SK-N-SH (cell line): ENCODE results near the gene CHRNE. TPM values are rescaled to one million over a fixed set of nuclear protein-coding genes. Genes with fewer than 3 reads are reported as not detected.

Experiments used
- CTCF ChIA-PET: fragments of 300-600, 350-600 bp; formaldehyde crosslinking; extraction: SDS; loops from one replicate; lab custom pipeline; 2021; lab: Yijun Ruan, JAX
- POLR2A ChIA-PET: fragments of 350-600 bp; sonication (Branson Sonifier 250); formaldehyde crosslinking; extraction: SDS; loops from one replicate; lab custom pipeline; 2020; ENCODE audit warnings: antibody characterized with exemption, inconsistent platforms; lab: Yijun Ruan, JAX
- DNase-seq: peaks from one replicate; pipeline ENCODE4 v3.0.0; 2012
- H2AFZ ChIP-seq: fragments of 200-600 bp; sonication (generic); 2 replicates; pipeline ENCODE4 v1.8.1; 2016; ENCODE audit warnings: antibody characterized with exemption, mild to moderate bottlenecking, low read depth
- H3F3A ChIP-seq: fragments of 200-600 bp; sonication (generic); replicated peaks from 2 replicates; pipeline ENCODE3; 2016; ENCODE audit warnings: antibody characterized with exemption, mild to moderate bottlenecking; ENCODE audit not compliant: insufficient read depth
- H3K27ac ChIP-seq, 2 experiments: fragments of 200-500 bp in 1 of 2; fragments of 200-600 bp in 1 of 2; sonication (Bioruptor generic) in 1 of 2; sonication (generic), shearing (Covaris generic) in 1 of 2; 2 replicates each; pipeline versions ENCODE4 v1.5.1 to v1.6.1; 2014 to 2016; ENCODE audit warnings: low read depth in 2 of 2, inconsistent platforms in 1 of 2, low read length in 1 of 2, mild to moderate bottlenecking in 1 of 2, mixed read lengths in 1 of 2
- H3K27me3 ChIP-seq: fragments of 200-600 bp; sonication (generic), shearing (Covaris generic); 2 replicates; pipeline ENCODE4 v1.6.1; 2016; ENCODE audit warnings: mixed run types; ENCODE audit not compliant: insufficient read depth
- H3K36me3 ChIP-seq, 2 experiments: fragments of 200-500 bp in 1 of 2; fragments of 200-600 bp in 1 of 2; sonication (Bioruptor generic) in 1 of 2; sonication (generic) in 1 of 2; replicated peaks in 1 of 2; 2 replicates each; pipeline versions ENCODE3 to v1.5.1; 2014 to 2016; ENCODE audit warnings: low read length in 1 of 2, mild to moderate bottlenecking in 1 of 2; ENCODE audit not compliant: insufficient read depth in 2 of 2, control insufficient read depth in 1 of 2
- H3K4me1 ChIP-seq, 2 experiments: fragments of 200-500 bp in 1 of 2; fragments of 200-600 bp in 1 of 2; sonication (Bioruptor generic) in 1 of 2; sonication (generic), shearing (Covaris generic) in 1 of 2; 2 replicates each; pipeline versions ENCODE4 v1.5.1 to v1.6.1; 2014 to 2016; ENCODE audit warnings: low read depth in 1 of 2, low read length in 1 of 2, mixed run types in 1 of 2; ENCODE audit not compliant: insufficient read depth in 2 of 2, control insufficient read depth in 1 of 2
- H3K4me2 ChIP-seq: fragments of 200-600 bp; sonication (generic), shearing (Covaris generic); 2 replicates; pipeline ENCODE4 v1.6.1; 2017; ENCODE audit warnings: mixed run types
- H3K4me3 ChIP-seq, 2 experiments: fragments of 200-500 bp in 1 of 2; fragments of 200-600 bp in 1 of 2; sonication (Bioruptor generic) in 1 of 2; sonication (generic), shearing (Covaris generic) in 1 of 2; 2 replicates each; pipeline versions ENCODE4 v1.5.1 to v1.8.1; 2014 to 2016; ENCODE audit warnings: low read depth in 2 of 2, inconsistent platforms in 1 of 2, low read length in 1 of 2, mild to moderate bottlenecking in 1 of 2, mixed read lengths in 1 of 2, moderate library complexity in 1 of 2
- H3K79me2 ChIP-seq: fragments of 200-600 bp; sonication (generic); 2 replicates; pipeline ENCODE4 v1.8.1; 2017; ENCODE audit warnings: mild to moderate bottlenecking; ENCODE audit not compliant: insufficient read depth
- H3K9ac ChIP-seq: fragments of 200-600 bp; sonication (generic); 2 replicates; pipeline ENCODE4 v1.6.1; 2017; ENCODE audit warnings: mixed run types
- H3K9me2 ChIP-seq: fragments of 200-600 bp; sonication (generic); 2 replicates; pipeline ENCODE4 v1.6.1; 2017; ENCODE audit warnings: mixed run types
- H3K9me3 ChIP-seq: fragments of 200-600 bp; sonication (generic); 2 replicates; pipeline ENCODE4 v1.6.1; 2017; ENCODE audit warnings: mixed run types, mild to moderate bottlenecking, moderate library complexity
- H4K20me1 ChIP-seq: fragments of 200-600 bp; sonication (generic); 2 replicates; pipeline ENCODE4 v1.6.1; 2017; ENCODE audit warnings: mild to moderate bottlenecking, mixed run types; ENCODE audit not compliant: insufficient read depth
- CHD2 ChIP-seq: fragments of 150-350 bp; IDR thresholded peaks from 2 replicates; pipeline ENCODE4 v1.6.1; 2018; ENCODE audit warnings: low read length; ENCODE audit not compliant: partially characterized antibody
- EZH2phosphoT487 ChIP-seq: fragments of 200-600 bp; sonication (generic); IDR thresholded peaks from 2 replicates; pipeline ENCODE4 v1.6.1; 2017; ENCODE audit warnings: low read depth, mixed run types, mild to moderate bottlenecking, antibody characterized with exemption, moderate library complexity, borderline replicate concordance
- FOXJ3 ChIP-seq: sonication (generic); formaldehyde crosslinking; IDR thresholded peaks from 2 replicates; pipeline ENCODE4 v1.5.1; 2020; ENCODE audit warnings: mild to moderate bottlenecking, missing genetic modification reagents
- FOXM1 ChIP-seq: IDR thresholded peaks from 2 replicates; pipeline ENCODE4 v1.4.0; 2012; ENCODE audit warnings: low read depth, mild to moderate bottlenecking
- GATA2 ChIP-seq: sonication (generic); formaldehyde crosslinking; IDR thresholded peaks from 2 replicates; pipeline ENCODE4 v1.5.0; 2020; ENCODE audit warnings: mild to moderate bottlenecking, missing genetic modification reagents
- NFIC ChIP-seq: IDR thresholded peaks from 2 replicates; pipeline ENCODE4 v1.4.0; 2012; ENCODE audit warnings: borderline replicate concordance
- RAD21 ChIP-seq: IDR thresholded peaks from 2 replicates; pipeline ENCODE4 v1.6.1; 2012; ENCODE audit warnings: mild to moderate bottlenecking, low read length
- RFX5 ChIP-seq: IDR thresholded peaks from 2 replicates; pipeline ENCODE4 v1.6.1; 2012; ENCODE audit warnings: mild to moderate bottlenecking, improper control_type of control experiment, low read length
- SIN3A ChIP-seq: IDR thresholded peaks from 2 replicates; pipeline ENCODE4 v1.6.1; 2012; ENCODE audit warnings: low read depth, mild to moderate bottlenecking, low read length, moderate library complexity, borderline replicate concordance
- SMC3 ChIP-seq: IDR thresholded peaks from 2 replicates; pipeline ENCODE4 v1.6.1; 2012; ENCODE audit warnings: low read depth, low read length, improper control_type of control experiment
- YY1 ChIP-seq: IDR thresholded peaks from 2 replicates; pipeline ENCODE4 v1.4.0; 2012; ENCODE audit warnings: low read depth, mild to moderate bottlenecking
- WGBS: methylation state at CpG from one replicate; pipeline ENCODE4 v1.1.6; 2017; ENCODE audit warnings: low lambda C conversion rate; 5-methylcytosine and 5-hydroxymethylcytosine counted together
- polyA plus RNA-seq, 3 experiments: library from polyadenylated mRNA; depleted of rRNA; stranded (reverse); fragments of >200 nt; gene quantifications; 2 replicates each; pipeline ENCODE4 v1.2.3, GENCODE V29; 2012
- TF ChIP-seq, protein P1 (sequence below): IDR thresholded peaks from 2 replicates; pipeline ENCODE4 v1.6.1; 2012; ENCODE audit warnings: mild to moderate bottlenecking, low read depth, low read length, moderate library complexity
- TF ChIP-seq, protein P2 (sequence below): IDR thresholded peaks from 2 replicates; pipeline ENCODE4; 2012
- TF ChIP-seq, protein P3 (sequence below): IDR thresholded peaks from 2 replicates; pipeline ENCODE4 v1.4.0; 2012; ENCODE audit warnings: low read depth
- TF ChIP-seq, protein P4 (sequence below): IDR thresholded peaks from 2 replicates; pipeline ENCODE4 v1.4.0; 2012; ENCODE audit warnings: low read depth, borderline replicate concordance

CHRNE gene
- polyA plus RNA-seq, 1 of the 3 experiments (the other 2 are of a cell fraction), result 0.71 TPM

DNA sequence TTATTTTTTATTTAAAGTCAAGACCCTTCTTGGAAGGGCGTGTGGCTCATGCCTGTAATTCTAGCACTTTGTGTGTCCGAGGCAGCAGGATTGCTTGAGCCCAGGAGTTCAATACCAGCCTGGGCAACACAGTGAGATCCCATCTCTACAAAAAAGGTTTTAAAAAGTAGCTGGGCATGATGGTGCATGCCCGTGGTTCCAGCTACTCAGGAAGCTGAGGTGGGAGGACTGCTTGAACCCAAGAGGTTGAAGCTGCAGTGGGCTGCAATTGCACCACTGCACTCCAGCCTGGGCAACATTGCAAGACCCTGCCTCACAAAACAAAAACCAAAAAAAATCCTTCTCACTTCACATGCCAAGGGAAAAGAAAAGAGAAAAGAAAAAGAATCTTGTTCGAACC is 40.2 kb downstream of the CHRNE start:
- Histone ChIP-seq H3K36me3 (no peaks in the 10 kb centered on the region), H3K4me3 (no peak overlapping the region), H3K27me3 (no peaks in the 10 kb centered on the region), H3F3A (no peaks in the 10 kb centered on the region), H3K9ac (no peak overlapping the region), H3K4me1 (peaks cover 15 to 17% of the 10 kb centered on the region in 2 experiments), H4K20me1 (no peaks in the 10 kb centered on the region)
- CTCF ChIA-PET, result no interaction called here
- 94% methylated on average over 4 of the region's 4 CpGs for WGBS
- TF ChIP-seq, protein P1, sequence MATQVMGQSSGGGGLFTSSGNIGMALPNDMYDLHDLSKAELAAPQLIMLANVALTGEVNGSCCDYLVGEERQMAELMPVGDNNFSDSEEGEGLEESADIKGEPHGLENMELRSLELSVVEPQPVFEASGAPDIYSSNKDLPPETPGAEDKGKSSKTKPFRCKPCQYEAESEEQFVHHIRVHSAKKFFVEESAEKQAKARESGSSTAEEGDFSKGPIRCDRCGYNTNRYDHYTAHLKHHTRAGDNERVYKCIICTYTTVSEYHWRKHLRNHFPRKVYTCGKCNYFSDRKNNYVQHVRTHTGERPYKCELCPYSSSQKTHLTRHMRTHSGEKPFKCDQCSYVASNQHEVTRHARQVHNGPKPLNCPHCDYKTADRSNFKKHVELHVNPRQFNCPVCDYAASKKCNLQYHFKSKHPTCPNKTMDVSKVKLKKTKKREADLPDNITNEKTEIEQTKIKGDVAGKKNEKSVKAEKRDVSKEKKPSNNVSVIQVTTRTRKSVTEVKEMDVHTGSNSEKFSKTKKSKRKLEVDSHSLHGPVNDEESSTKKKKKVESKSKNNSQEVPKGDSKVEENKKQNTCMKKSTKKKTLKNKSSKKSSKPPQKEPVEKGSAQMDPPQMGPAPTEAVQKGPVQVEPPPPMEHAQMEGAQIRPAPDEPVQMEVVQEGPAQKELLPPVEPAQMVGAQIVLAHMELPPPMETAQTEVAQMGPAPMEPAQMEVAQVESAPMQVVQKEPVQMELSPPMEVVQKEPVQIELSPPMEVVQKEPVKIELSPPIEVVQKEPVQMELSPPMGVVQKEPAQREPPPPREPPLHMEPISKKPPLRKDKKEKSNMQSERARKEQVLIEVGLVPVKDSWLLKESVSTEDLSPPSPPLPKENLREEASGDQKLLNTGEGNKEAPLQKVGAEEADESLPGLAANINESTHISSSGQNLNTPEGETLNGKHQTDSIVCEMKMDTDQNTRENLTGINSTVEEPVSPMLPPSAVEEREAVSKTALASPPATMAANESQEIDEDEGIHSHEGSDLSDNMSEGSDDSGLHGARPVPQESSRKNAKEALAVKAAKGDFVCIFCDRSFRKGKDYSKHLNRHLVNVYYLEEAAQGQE, result no peak
- TF ChIP-seq, protein P2, sequence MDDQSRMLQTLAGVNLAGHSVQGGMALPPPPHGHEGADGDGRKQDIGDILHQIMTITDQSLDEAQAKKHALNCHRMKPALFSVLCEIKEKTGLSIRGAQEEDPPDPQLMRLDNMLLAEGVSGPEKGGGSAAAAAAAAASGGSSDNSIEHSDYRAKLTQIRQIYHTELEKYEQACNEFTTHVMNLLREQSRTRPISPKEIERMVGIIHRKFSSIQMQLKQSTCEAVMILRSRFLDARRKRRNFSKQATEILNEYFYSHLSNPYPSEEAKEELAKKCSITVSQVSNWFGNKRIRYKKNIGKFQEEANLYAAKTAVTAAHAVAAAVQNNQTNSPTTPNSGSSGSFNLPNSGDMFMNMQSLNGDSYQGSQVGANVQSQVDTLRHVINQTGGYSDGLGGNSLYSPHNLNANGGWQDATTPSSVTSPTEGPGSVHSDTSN, result no peak
- no peak for TF ChIP-seq RAD21
- TF ChIP-seq, protein P3, sequence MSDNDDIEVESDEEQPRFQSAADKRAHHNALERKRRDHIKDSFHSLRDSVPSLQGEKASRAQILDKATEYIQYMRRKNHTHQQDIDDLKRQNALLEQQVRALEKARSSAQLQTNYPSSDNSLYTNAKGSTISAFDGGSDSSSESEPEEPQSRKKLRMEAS, result no peak
- TF ChIP-seq FOXJ3 (CRISPR knock-in tag), result no peak
- TF ChIP-seq SIN3A, result no peak
- TF ChIP-seq, protein P4, sequence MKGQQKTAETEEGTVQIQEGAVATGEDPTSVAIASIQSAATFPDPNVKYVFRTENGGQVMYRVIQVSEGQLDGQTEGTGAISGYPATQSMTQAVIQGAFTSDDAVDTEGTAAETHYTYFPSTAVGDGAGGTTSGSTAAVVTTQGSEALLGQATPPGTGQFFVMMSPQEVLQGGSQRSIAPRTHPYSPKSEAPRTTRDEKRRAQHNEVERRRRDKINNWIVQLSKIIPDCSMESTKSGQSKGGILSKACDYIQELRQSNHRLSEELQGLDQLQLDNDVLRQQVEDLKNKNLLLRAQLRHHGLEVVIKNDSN, result no peak
- TF ChIP-seq SMC3, result no peak
- TF ChIP-seq RFX5, result no peak
- no peak for TF ChIP-seq CHD2
- TF ChIP-seq YY1, result no peak
- no peak for TF ChIP-seq FOXM1
- TF ChIP-seq NFIC, result no peak
- no peak for TF ChIP-seq EZH2phosphoT487
- TF ChIP-seq GATA2 (CRISPR knock-in tag), result no peak
- TF ChIP-seq, all 33 proteins: peak for 0
- H3K79me2 ChIP-seq, result peaks cover 27% of the 10 kb centered on the region
- H3K9me3 ChIP-seq, result no peaks in the 10 kb centered on the region
- no peak overlapping the region for H3K27ac ChIP-seq
- no peak for DNase-seq
- no peak overlapping the region for H3K4me2 ChIP-seq
- H2AFZ ChIP-seq, result no peak overlapping the region
- H3K9me2 ChIP-seq, result no peaks in the 10 kb centered on the region
- POLR2A ChIA-PET, result no interaction called here
